Retinal pigment epithelial cell (primary cell): ENCODE results near the gene ARHGAP25.

Experiments
- DNase-seq: peaks from one replicate; pipeline ENCODE4 v3.0.0-alpha.2; 2010; ENCODE audit warnings: low read depth
- H3K4me3 ChIP-seq: 2 replicates; pipeline ENCODE4 v1.5.1; 2011; ENCODE audit warnings: mild to moderate bottlenecking, low read length, control low read depth, moderate library complexity
- CTCF ChIP-seq: conservative IDR thresholded peaks from 2 replicates; pipeline ENCODE4 v1.5.1; 2011; ENCODE audit warnings: low read depth, low read length, control low read depth, inconsistent platforms

The ARHGAP25 gene

GRCh38 chr2:68766376-68766845, 31.8 kb downstream of the ARHGAP25 start:
- H3K4me3 ChIP-seq = no peak overlapping the region
- no peak for DNase-seq
- no peak for TF ChIP-seq CTCF

- no peak overlapping the region for H3K4me3 ChIP-seq
- no peak for DNase-seq
- TF ChIP-seq CTCF = no peak
Measured at GRCh38 chr2:68767031-68767961, 32.7 kb downstream of the ARHGAP25 start.

GRCh38 chr2:68767996-68768395, 33.4 kb downstream of the ARHGAP25 start:
- H3K4me3 ChIP-seq = no peak overlapping the region
- no peak for DNase-seq
- no peak for TF ChIP-seq CTCF

- DNase-seq = no peak
- no peak for TF ChIP-seq CTCF
- H3K4me3 ChIP-seq = no peak overlapping the region
Measured at GRCh38 chr2:68768461-68768860, 33.9 kb downstream of the ARHGAP25 start.

GRCh38 chr2:68768951-68769350, 34.3 kb downstream of the ARHGAP25 start:
- no peak for DNase-seq
- no peak overlapping the region for H3K4me3 ChIP-seq
- TF ChIP-seq CTCF = no peak

GRCh38 chr2:68769586-68770270, 35.1 kb downstream of the ARHGAP25 start:
- DNase-seq = no peak
- H3K4me3 ChIP-seq = no peak overlapping the region
- TF ChIP-seq CTCF = no peak
